ENCODE data around the gene FZR1. TPM values are rescaled to one million over a fixed set of nuclear protein-coding genes. Genes with fewer than 3 reads are reported as not detected.

Gene FZR1
- total RNA-seq, 2 donors from 2014 or later = 29.6 to 33.8 TPM

DNA sequence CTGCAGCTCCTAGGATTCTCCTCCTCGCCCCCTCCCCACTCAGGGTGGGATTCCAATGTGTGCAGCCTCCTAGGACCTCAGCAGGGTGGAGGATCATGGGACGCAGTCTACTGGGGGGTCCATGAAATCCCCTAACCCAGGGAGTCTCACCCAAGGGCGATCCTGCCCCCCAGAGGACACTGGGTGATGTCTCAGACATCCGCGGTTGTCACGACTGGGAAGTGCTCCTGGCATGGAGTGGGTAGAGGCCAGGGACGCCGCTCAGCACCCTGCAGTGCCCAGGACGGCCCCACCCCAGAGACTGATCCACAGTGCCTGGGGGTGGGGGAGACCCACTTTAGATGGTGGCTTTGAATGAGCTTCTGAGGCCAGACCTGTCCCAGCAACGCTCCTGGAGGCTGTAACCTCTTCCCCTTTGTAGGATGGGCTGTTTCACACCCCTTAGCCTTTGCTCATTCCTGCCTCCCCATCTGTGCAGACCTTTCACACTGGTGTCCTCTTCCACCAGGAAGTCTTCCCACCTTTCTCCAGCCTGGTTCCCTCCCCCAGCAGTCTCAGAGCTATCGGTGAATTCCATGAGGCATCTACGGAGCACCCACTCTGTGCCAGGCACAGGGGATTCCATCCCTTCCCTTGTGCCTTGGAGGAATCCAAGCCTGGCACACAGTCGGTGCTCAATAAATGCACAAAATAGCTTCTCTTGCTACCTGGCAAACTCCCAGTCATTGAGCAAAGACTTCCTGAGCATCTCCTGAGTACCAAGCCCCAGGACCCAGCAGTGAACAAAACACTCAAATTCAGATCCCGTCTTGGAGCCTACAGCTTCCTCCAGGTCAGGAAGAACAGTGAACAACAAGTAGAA lies 36.2 kb upstream of the FZR1 start:
- Histone ChIP-seq H3K36me3 (no peaks in the 10 kb centered on the region), H3K4me1 (ENCODE audit: control insufficient read depth in 1 of 2, low read depth in 2 of 2) (peaks cover 20 to 52% of the 10 kb centered on the region in 2 donors), H3K4me3 (no peak overlapping the region), H3K27me3 (replicated peaks; ENCODE audit: insufficient read depth) (no peaks in the 10 kb centered on the region), H3K9me3 (no peaks in the 10 kb centered on the region), H3K27ac (no peak overlapping the region)
- DNase-seq (ENCODE audit: low spot score) (no peak), ATAC-seq (ENCODE audit: insufficient number of reproducible peaks, low FRiP score, low read depth) (no peak)
- TF ChIP-seq, protein P1, sequence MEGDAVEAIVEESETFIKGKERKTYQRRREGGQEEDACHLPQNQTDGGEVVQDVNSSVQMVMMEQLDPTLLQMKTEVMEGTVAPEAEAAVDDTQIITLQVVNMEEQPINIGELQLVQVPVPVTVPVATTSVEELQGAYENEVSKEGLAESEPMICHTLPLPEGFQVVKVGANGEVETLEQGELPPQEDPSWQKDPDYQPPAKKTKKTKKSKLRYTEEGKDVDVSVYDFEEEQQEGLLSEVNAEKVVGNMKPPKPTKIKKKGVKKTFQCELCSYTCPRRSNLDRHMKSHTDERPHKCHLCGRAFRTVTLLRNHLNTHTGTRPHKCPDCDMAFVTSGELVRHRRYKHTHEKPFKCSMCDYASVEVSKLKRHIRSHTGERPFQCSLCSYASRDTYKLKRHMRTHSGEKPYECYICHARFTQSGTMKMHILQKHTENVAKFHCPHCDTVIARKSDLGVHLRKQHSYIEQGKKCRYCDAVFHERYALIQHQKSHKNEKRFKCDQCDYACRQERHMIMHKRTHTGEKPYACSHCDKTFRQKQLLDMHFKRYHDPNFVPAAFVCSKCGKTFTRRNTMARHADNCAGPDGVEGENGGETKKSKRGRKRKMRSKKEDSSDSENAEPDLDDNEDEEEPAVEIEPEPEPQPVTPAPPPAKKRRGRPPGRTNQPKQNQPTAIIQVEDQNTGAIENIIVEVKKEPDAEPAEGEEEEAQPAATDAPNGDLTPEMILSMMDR (IDR thresholded peaks at IDR 0.05) = no peak

DNA sequence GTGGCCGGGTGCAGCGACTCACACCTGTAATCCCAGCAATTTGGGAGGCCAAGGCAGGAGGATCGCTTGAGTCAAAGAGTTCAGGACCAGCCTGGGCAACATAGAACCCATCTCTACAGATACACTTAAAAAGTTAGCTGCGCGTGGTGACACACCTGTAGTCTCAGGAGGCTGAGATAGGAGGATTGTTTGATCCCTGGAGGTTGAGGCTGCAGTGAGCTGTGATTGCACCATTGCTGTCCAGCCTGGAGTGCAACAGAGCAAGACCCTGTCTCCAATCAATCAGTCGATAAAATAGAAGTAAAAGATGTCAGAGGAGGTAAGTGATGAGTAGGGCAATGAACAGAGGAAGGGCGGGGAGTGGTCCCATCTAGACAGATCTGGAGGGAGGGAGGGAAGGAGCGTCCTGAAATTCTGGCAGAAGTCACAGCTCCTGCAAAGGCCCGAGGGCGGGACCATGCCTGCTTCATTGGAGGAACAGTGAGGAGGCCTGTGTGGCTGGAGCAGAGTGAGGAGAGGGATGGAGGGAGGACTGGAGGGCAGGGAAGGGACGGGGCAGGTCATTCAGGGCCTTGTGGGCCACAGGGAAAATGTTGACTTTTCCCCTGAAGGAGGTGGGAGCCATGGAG lies 35.5 kb upstream of the FZR1 start:
- ATAC-seq (ENCODE audit: insufficient number of reproducible peaks, low FRiP score, low read depth) (no peak), DNase-seq (ENCODE audit: low spot score) (no peak)
- H3K4me1 ChIP-seq (ENCODE audit: control insufficient read depth in 1 of 2, low read depth in 2 of 2) = peaks cover 15 to 49% of the 10 kb centered on the region in 2 donors
- H3K9me3 ChIP-seq = no peaks in the 10 kb centered on the region
- no peak overlapping the region for H3K27ac ChIP-seq
- no peak overlapping the region for H3K4me3 ChIP-seq
- no peaks in the 10 kb centered on the region for H3K27me3 ChIP-seq (replicated peaks; ENCODE audit: insufficient read depth)
- TF ChIP-seq, protein P1 (IDR thresholded peaks at IDR 0.05) = no peak
- H3K36me3 ChIP-seq = no peaks in the 10 kb centered on the region

DNA sequence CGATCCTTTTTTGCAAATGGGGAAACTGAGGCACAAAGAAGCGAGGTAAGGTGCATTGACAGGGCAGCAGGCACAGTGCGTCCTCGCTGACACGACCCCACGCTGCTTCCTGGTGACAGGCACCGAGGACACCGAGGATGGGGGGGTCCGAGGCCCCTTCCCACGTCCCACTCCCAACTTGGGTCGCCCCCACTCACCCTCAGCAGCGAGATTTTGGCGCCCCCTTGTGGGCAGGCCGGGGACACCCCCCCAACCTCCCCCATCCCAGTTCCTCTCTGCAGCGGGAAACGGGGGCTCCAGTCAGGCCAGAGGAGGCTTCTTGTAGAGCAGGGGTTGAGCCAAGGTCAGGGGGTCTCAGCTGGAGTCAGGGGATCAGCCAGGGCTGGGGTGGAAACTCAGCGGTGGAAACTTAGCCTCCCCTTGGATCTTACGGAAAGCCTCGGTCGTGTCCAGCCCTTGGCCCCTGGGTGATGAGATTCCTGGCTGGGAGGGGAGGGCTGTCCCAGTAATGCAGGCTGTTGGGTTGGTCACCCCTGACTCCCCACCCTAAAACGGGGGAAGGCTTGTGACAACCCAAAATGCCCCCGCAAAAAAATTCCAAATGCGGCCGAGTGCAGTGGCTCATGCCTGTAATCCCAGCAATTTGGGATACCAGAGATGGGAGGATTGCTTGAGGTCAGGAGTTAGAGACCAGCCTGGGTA lies 34.0 kb upstream of the FZR1 start:
- Histone ChIP-seq H3K36me3 (no peaks in the 10 kb centered on the region), H3K27ac (no peak overlapping the region), H3K9me3 (no peaks in the 10 kb centered on the region), H3K4me3 (peak overlapping the region; percentile 32), H3K27me3 (replicated peaks; ENCODE audit: insufficient read depth) (no peaks in the 10 kb centered on the region), H3K4me1 (ENCODE audit: control insufficient read depth in 1 of 2, low read depth in 2 of 2) (peaks cover 7 to 34% of the 10 kb centered on the region in 2 donors)
- TF ChIP-seq, protein P1 (IDR thresholded peaks at IDR 0.05) = peak; percentile 95
- DNase-seq (ENCODE audit: low spot score) (no peak), ATAC-seq (ENCODE audit: insufficient number of reproducible peaks, low FRiP score, low read depth) (peak; percentile 25)

DNA sequence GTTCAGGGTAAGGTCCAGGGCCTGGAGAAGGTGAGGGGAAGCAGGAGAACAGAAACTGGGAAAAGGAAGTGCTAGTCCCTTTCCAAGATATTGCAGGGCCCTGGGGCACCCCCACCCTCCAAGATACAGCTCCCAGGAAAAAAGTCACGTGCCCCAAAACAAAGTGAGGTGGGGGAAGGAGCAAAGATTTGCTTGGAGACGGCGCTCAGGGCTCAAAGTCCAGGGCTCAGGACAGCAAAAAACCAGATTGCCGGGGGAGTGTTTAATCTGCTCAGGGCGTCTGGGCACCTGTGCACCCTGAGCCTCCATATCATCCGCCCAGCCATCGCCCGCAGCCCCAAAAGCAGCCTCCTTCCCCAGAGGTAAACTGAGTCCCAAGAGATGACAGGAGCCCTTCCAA lies 32.1 kb upstream of the FZR1 start:
- ATAC-seq (ENCODE audit: insufficient number of reproducible peaks, low FRiP score, low read depth) (no peak), DNase-seq (ENCODE audit: low spot score) (no peak)
- H3K4me1 ChIP-seq (ENCODE audit: control insufficient read depth in 1 of 2, low read depth in 2 of 2) = peaks cover 5 to 17% of the 10 kb centered on the region in 2 donors
- no peaks in the 10 kb centered on the region for H3K36me3 ChIP-seq
- no peak overlapping the region for H3K27ac ChIP-seq
- H3K27me3 ChIP-seq (replicated peaks; ENCODE audit: insufficient read depth) = no peaks in the 10 kb centered on the region
- TF ChIP-seq, protein P1 (IDR thresholded peaks at IDR 0.05) = no peak
- no peaks in the 10 kb centered on the region for H3K9me3 ChIP-seq
- H3K4me3 ChIP-seq = no peak overlapping the region

DNA sequence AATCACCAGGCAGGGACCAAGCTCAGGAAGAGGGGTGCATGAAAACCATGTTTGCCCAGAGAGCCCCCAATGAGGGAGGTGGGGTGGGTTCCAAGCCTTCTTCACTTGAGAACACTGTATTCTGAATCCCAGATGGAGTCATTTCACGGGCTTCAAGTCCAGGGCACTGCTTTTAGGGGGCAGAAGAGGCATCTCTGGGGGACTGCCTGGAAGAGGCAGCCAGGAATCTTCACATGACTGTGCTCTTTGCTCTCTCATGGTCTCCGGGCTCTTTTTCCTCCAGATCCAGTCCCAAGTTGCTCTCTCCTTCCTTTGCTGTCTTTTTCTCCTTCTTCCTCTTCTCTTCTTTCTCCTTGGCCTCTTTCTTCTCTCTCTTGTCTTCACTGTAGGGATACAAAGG lies 31.5 kb upstream of the FZR1 start:
- TF ChIP-seq, protein P1 (IDR thresholded peaks at IDR 0.05) = no peak
- H3K4me1 ChIP-seq (ENCODE audit: control insufficient read depth in 1 of 2, low read depth in 2 of 2) = peaks cover 5 to 17% of the 10 kb centered on the region in 2 donors
- DNase-seq (ENCODE audit: low spot score) = no peak
- ATAC-seq (ENCODE audit: insufficient number of reproducible peaks, low FRiP score, low read depth) = no peak
- no peaks in the 10 kb centered on the region for H3K27me3 ChIP-seq (replicated peaks; ENCODE audit: insufficient read depth)
- no peaks in the 10 kb centered on the region for H3K36me3 ChIP-seq
- no peak overlapping the region for H3K4me3 ChIP-seq
- no peaks in the 10 kb centered on the region for H3K9me3 ChIP-seq
- no peak overlapping the region for H3K27ac ChIP-seq
